GM18505 (cell line): ENCODE measurements around the gene G6PD.
"Not testable (repeated sequence)": the region's sequence is repeated elsewhere in the genome, so short reads cannot be mapped to it uniquely, and the experiment has no call there.

Experiments used
- ATAC-seq: cut with Tn5 transposase; IDR thresholded peaks from one replicate; pipeline ENCODE4 v1.9.1; 2021; ENCODE audit not compliant: unreplicated experiment
- POLR2A ChIP-seq: IDR thresholded peaks from 4 replicates; pipeline ENCODE4 v1.6.1; 2011; ENCODE audit warnings: borderline replicate concordance; ENCODE audit not compliant: insufficient read depth, insufficient read length; ENCODE audit errors: extremely low read depth

Gene G6PD

DNA sequence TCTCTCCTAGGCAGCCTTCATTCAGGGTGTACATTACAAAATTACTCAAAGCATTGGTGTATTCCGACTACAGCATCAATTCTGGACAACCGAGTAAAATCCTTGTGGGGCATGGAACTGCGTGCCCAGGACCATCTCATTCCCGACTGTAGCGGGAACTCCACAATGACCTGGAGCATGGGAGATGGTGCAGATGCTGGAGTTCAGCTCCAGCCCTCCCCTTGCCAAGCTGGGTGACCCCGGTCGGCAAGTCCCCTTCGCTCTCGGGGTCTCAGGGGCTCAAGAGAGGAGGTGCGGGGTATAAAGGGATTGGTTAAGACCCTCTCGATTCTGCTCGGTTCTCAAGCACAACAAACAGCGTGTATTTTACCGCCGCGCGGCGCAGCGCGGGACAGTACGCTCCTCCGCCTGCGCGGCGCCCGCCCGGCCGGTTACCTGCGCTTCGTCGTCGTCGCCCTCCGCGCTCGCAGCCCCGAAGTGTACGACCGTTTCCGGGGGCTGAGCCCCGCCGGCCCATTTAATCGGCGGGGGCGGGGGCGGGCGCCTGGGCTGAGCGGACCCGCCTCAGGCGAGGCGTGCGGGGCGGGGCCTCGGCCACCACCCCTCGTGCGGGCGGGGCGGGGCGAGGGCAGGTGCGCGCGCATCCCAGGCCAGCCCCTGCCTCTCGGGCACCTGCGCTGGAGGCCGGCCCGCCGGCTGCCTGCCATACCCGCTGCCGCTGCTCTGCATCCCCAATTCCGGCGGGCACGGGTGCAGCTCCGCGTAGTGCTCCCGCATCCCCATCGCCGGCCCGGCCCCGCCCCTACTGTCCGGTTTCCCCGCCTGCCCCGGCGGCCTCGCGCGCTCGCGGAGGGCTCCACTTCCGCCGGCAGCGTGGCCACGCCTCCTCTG, at the start of gene G6PD:
TSS of gene G6PD (minus strand) at position 493 of the 891 bp plus-strand sequence. CDS start 691 bp downstream, outside the sequence.
- ATAC-seq: peak; percentile 52
- peak; percentile 74 for TF ChIP-seq POLR2A

DNA sequence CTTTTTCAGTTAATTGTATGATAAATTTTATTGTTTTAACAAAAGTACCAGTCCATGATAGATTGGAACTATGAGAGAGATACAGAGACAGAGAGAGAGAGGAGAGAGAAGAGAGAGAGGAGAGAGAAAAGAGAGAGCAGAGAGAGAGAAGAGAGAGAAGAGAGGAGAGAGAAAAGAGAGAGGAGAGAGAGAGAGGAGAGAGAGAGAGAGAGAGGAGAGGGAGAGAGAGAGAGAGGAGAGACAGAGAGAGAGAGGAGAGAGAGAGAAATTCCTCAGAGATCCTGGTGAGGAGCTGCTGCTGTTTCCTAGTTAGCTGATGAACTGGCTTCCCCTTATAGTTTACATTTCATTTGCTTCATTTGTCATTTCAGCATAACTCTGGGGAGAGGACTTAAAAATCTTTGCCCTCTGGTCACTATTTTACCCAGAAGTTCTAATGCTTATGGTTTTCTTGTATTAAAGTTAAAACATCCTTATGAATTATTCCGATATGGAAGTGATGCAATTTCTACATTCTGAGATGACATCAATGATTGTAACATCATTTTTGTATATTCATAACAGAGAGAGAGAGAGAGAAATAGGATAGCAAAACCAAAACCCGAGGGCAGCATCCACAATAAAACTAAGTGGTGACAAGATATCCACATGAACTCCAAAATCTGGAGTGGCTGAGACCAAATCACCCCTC, 49.1 kb upstream of the G6PD start:
- TF ChIP-seq POLR2A: no peak
- no peak for ATAC-seq

DNA sequence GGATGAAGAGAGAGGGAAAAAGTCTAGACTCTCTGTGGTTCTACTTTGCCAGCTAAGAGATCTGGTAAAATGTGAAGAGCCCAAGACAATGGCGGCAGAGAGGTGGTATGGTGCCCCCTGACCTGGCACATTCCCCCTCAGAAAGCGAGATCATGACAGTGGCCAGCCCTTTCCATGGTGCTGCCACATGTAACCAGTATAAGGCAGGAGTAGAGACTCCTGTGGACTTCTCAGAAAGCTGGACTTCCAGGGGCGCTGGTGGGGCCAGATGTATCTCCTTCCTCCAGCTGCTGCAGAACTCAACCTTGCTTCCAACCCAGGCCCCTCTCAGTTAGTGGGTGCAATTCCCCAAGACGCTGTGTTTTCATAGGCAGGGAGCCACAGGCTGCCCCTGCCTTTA, 47.8 kb upstream of the G6PD start:
- no peak for TF ChIP-seq POLR2A

DNA sequence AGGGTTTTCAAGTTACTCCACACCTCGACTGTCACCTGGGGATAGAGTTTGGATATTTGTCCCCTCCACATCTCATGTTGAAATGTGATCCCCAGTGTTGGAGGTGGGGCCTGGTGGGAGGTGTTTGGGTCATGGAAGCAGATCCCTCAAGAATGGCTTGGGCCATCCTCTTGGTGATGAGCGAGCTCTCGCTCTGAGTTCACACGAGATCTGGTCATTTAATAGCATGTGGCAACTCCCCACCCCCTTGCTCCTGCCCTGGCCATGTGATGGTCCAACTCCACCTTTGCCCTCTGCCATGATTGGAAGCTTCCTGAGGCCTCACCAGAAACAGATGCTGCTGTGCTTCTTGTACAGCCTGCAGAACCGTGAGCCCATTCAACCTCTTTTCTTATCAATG, 46.6 kb upstream of the G6PD start:
- no peak for TF ChIP-seq POLR2A
- no peak for ATAC-seq

More for the DNA sequence above, 47.8 kb upstream of the G6PD start:
- no peak for ATAC-seq

DNA sequence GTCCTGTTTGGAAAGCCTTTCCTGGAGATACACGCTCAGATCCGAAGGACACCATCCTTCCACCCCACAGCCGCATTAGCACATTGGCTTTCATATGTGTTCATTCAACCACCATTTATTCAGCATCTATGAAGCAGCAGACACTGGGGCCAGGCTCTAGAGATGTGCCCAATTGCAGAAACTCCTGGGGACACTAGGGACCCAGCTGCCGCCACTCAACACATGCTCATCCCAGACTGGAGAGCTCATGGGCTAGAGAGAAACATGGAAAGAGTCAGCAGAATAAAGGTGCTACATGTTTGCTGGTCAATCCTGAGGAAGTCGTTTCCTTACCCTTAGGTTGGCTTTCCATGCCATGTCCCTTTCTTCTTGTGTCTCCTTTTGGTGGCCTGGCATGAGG, 45.9 kb upstream of the G6PD start:
- no peak for TF ChIP-seq POLR2A
- no peak for ATAC-seq

DNA sequence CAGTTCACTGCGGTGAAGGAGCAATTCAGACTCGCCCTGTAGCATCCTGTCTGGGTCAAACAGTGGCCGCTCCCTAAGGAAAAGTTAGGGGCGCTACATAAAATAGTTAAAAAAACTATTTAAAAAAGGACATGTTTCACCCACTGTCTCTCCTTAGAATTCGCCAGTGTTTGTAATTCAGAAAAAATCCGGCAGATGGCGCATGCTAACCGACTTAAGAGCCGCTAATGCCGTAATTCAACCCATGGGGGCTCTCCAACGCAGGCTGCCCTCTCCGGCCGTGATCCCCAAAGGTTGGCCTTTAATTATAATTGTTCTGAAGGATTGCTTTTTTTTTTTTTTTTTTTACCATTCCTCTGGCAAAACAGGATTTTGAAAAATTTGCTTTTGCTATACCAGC, 43.8 kb upstream of the G6PD start:
- not testable (repeated sequence) for ATAC-seq

DNA sequence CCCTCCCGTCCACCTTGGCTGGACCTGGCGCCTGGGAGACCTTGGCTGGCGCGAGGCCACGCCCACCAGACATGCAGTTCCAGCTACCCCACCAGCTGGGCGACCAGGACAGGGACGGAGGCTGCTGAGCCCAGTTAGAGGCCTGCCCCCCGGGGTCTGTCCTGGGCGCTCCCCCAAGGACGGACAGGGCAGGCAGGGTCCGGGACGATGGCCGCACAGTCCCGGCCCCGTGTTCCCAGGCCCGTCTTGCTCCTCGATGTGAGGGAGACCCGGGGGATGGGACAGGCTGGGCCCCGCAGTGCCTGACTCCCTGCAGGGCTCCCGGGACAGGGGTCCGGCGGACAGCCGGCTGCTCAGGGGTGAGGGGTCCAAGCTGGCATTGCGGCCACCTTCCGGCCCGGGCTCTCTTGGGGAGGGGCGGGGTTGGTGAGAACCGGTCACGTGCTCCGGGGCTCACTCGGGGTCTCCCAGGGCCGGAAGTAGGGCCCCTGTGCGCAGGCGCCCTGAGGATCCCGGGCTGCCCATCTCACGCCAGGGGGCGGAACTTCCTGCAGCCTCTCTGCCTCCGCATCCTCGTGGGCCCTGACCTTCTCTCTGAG, 38.0 kb upstream of the G6PD start, which contains the start of gene CTAG1A:
TSS of gene CTAG1A (plus strand) at position 549 of the 599 bp plus-strand sequence. CDS start 74 bp downstream, outside the sequence.
- ATAC-seq: not testable (repeated sequence)

DNA sequence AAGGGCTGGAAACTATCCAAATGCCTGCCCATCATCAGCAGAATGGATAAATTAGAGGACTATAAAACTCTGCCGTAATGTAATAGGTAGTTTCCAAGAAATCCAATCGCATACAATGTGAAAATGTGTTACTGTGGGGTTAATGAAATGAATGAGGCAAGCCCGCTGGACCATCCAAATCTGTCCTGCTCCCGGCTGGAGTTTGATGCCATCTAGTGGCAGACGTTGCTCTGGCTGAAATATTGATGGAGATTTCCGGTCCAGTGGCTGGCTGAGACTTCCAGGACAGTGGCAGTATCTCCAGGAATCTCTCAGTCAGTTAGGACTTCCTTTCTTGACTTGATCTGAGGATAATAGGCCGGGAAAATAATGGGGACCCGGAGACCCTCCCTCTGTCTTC, 36.3 kb upstream of the G6PD start:
- ATAC-seq: not testable (repeated sequence)

DNA sequence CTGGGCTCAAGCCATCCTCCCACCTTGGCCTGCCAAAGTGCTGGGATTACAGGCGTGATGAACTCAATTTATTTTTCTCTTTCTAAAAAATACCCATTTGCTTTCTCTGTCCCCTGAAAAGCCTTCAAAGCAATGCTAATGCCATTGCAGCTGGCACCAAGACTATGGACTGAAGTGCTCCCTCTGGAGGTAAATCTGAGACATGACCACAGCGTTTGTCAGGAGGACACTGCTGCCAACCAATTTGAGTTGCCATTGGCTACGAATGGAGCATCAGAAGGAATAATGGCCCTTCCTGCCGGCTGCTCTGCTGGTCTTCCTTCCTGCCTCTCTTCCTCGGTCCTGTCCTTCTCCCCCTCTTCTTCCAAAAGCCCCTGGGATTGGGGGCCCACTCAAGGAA, 28.4 kb upstream of the G6PD start:
- ATAC-seq: not testable (repeated sequence)

DNA sequence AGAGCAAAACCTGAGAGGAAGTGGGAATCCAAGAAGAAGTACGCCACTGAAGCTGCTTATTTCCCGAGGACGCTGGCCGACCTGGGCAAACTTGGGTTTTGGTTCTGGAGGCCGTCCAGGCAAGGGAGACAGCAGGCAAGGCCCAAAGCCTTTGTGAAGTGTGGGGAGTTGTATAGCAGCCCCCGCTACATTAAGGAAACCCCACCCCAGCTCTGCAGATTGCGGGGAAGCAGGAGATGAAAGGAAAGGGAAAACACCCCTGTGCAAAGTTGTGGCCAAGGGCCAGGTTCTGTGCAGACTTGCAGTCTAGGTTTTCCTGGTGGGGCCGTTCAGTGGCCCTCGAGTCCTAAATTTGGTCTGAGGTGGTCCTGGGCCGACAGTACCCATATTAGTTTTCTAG, 26.4 kb upstream of the G6PD start:
- not testable (repeated sequence) for ATAC-seq

DNA sequence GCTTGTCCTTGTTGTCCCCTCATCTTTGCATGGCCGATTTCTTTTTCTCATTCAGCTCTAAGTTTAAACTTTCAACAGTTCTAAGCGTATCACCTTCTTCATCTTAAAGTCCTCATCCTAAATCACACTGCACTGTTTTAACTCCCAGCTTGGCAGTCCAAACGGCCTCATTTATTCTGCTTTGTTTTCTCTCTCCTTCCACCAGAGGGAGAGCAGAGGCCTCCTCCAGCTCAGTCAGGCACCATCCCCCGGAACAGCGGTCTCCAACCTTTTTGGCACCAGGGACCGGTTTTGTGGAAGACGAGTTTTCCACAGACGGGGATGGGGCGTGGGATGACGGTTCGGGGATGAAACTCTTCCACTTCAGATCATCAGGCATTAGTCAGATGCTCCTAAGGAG, 23.7 kb upstream of the G6PD start:
- not testable (repeated sequence) for ATAC-seq

DNA sequence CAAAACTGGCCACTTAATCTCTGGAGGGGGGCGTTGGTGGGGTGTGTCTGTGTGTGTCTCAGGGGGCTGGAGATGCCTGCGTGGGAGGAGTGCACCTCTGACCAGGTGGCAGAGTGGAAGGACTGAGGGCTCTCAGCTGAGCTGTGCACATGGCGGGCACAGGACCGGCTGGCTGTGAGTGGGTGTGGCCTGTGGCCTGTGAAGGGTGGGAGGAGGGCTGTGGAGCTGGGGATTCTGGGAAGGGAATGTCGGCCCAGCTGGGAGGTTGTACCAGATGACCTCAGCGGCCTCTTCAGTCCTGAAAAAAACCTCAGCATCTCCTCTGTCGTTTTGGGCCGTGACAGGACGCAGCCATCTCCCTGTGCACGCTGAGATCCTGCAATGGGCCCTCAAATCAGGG, 15.6 kb upstream of the G6PD start:
- ATAC-seq: not testable (repeated sequence)

DNA sequence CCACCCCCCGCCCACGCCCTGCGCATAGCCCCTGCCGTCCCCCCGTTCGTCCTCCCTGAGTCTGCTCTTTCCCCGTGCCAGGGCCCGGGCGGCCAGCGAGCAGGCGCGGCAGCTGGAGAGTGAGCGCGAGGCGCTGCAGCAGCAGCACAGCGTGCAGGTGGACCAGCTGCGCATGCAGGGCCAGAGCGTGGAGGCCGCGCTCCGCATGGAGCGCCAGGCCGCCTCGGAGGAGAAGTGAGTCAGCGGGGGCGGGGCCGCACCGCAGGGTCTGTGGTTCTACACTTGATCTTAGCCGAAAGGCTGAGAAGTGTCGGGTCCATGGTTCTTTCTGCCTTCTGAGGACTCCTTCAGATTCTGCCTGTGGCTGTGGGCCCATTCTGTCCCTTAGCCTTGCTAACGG, 13.7 kb upstream of the G6PD start:
- ATAC-seq: not testable (repeated sequence)

DNA sequence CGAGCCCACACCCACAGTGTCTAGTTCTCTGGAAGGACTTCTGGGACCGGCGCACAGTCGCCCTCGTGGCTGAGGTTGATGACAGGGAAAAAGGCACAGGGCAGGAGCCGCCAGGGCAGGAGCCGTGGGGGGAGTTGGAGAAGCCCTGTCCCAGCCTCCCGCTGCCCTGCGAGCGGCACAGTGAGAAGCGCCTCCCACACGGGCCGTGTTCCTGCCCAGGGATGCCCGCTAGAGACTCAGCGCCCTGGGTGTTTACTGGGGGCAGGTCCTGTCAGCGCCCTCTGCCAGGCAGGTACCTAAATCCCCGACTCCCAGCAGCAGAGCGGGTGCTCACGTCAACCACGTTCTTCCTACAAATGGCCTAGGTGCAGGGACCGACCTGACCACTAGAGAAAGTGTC, 12.2 kb upstream of the G6PD start:
- ATAC-seq: not testable (repeated sequence)

DNA sequence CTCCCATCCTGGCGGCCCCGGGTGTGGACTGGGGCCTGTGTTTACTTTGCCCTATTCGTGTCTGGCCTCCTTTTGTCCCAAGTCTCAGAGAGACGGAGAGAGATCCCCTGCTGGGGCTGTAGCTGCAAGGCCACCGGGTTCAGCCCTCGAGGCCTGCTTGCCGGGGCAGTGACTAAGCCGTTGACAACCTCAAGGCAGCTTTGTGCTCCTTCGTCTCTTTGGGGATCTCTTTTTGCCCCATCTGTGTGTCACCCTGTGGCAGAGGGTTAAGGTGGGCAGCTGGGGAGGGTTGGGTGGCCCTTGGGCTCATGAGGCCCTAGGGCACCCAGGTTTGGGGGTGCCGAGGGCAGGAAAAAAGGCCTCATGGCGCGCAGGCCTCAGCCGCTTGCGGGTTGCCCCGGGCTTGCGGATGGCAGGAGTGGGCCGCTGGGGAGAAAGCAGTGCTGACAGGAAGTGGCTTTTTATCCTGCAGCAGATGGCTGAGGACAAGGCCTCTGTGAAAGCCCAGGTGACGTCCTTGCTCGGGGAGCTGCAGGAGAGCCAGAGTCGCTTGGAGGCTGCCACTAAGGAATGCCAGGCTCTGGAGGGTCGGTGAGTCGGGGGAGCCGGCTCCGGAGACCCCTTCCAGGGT, 11.5 kb upstream of the G6PD start:
- ATAC-seq: not testable (repeated sequence)

DNA sequence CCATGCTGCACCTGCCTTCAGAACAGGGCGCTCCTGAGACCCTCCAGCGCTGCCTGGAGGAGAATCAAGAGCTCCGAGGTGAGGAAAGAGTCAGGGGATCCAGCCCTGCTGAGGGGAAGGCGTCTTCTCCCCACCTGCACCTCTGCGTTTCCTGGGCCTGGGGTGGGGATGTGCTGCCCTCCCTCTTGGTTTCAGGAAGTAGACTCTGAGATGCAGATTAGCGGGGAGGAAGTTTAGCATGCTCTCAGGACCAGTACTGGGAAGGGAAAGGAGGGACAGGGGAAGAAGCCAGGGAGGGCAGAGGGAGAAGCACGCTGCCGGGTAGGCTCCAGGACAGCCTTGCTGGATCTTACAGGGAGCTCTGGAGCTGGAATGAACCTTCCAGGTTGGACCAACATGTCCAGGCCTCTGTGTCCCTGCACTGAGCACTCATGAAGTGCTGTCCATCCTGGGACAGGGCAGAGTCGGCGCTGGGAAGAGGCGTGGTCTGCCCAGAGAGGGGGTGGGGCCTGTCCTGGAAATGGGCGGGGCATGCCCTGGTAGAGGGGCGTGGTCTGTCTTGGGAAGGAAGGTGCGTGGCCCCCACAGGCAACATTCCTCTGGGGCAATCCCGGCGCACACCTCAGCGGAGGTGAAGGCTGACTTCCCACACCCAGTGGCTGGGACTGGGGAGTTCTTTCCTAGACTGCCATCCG, 5.6 kb upstream of the G6PD start:
- not testable (repeated sequence) for ATAC-seq
